ENCODE measurements around the gene ATRAID.

The ATRAID gene

DNA sequence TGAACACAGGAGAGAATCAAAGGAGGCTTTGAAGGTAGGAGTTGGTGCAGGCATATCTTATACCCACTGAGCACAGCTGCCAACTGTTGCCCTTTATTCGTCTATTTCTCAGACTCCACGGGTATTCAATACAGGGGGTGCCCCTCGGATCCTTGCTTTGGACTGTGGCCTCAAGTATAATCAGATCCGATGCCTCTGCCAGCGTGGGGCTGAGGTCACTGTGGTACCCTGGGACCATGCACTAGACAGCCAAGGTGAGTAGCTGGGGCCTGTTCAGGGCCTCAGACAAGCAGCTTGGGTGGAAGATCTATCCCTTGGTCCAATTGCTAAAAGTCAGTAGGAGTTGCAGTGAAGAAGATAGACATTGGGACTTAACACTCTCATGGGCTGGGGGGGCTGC, 10.6 kb downstream of the ATRAID start:
- no peak overlapping the region for H3K4me3 ChIP-seq (ENCODE audit: low read depth, low read length)
- no peak for DNase-seq (ENCODE audit: low read depth)
- TF ChIP-seq CTCF (conservative IDR thresholded peaks at IDR 0.05; ENCODE audit: low read depth, low read length), result no peak

GRCh38 chr2:27223416-27223815, 11.6 kb downstream of the ATRAID start:
- no peak overlapping the region for H3K4me3 ChIP-seq (ENCODE audit: low read depth, low read length)
- no peak for DNase-seq (ENCODE audit: low read depth)
- TF ChIP-seq CTCF (conservative IDR thresholded peaks at IDR 0.05; ENCODE audit: low read depth, low read length), result no peak

DNA sequence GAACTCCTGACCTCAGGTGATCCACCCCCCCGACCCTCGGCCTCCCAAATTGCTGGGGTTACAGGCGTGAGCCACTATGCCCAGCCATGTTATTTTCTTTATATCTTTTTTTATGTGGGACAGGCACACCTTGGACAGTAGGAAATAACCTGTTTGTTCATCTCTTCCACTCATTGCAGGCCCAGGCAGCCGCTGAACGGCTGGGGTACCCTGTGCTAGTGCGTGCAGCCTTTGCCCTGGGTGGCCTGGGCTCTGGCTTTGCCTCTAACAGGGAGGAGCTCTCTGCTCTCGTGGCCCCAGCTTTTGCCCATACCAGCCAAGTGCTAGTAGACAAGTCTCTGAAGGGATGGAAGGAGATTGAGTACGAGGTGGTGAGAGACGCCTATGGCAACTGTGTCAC, 13.7 kb downstream of the ATRAID start:
- no peak for TF ChIP-seq CTCF (conservative IDR thresholded peaks at IDR 0.05; ENCODE audit: low read depth, low read length)
- no peak overlapping the region for H3K4me3 ChIP-seq (ENCODE audit: low read depth, low read length)
- no peak for DNase-seq (ENCODE audit: low read depth)

- TF ChIP-seq CTCF (conservative IDR thresholded peaks at IDR 0.05; ENCODE audit: low read depth, low read length), result no peak
- H3K4me3 ChIP-seq (ENCODE audit: low read depth, low read length), result no peak overlapping the region
- no peak for DNase-seq (ENCODE audit: low read depth)
Observed at GRCh38 chr2:27227501-27227900, 15.7 kb downstream of the ATRAID start.

- TF ChIP-seq CTCF (conservative IDR thresholded peaks at IDR 0.05; ENCODE audit: low read depth, low read length), result no peak
- no peak overlapping the region for H3K4me3 ChIP-seq (ENCODE audit: low read depth, low read length)
- no peak for DNase-seq (ENCODE audit: low read depth)
Observed at GRCh38 chr2:27231921-27232320, 20.1 kb downstream of the ATRAID start.

- no peak for DNase-seq (ENCODE audit: low read depth)
- no peak for TF ChIP-seq CTCF (conservative IDR thresholded peaks at IDR 0.05; ENCODE audit: low read depth, low read length)
- H3K4me3 ChIP-seq (ENCODE audit: low read depth, low read length), result no peak overlapping the region
Observed at GRCh38 chr2:27233341-27233740, 21.5 kb downstream of the ATRAID start.

- H3K4me3 ChIP-seq (ENCODE audit: low read depth, low read length), result no peak overlapping the region
- no peak for TF ChIP-seq CTCF (conservative IDR thresholded peaks at IDR 0.05; ENCODE audit: low read depth, low read length)
Observed at GRCh38 chr2:27236136-27236535, 24.3 kb downstream of the ATRAID start.

More at GRCh38 chr2:27236136-27236535, 24.3 kb downstream of the ATRAID start:
- DNase-seq (ENCODE audit: low read depth), result no peak

Data from choroid plexus epithelial cell (primary cell).